HG02759 (cell line): ENCODE results near the gene MYH16.
"Not testable (repeated sequence)": the region's sequence is repeated elsewhere in the genome, so short reads cannot be mapped to it uniquely, and the experiment has no call there.

Experiments used
- ATAC-seq: cut with Tn5 transposase; IDR thresholded peaks from one replicate; pipeline ENCODE4 v1.9.1; 2021; ENCODE audit warnings: mild to moderate bottlenecking, moderate library complexity; ENCODE audit not compliant: unreplicated experiment

Gene MYH16

DNA sequence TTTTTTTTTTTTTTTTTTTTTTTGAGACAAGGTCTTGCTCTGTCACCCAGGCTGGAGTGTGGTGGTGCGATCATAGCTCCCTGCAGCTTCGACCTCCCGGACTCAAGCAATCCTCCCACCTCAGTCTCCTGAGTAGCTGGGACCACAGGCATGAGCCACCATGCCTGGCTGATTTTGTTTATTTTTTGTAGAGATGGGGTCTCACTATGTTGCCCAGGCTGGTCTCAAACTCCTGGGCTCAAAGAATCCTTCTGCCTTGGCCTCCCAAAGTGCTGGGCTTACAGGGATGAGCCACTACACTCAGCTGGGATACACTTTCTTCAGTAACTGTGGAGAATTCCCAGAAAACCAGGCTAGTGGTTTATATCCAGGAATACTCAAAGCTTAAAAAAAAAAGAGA is 78.0 kb downstream of the MYH16 start:
- not testable (repeated sequence) for ATAC-seq

DNA sequence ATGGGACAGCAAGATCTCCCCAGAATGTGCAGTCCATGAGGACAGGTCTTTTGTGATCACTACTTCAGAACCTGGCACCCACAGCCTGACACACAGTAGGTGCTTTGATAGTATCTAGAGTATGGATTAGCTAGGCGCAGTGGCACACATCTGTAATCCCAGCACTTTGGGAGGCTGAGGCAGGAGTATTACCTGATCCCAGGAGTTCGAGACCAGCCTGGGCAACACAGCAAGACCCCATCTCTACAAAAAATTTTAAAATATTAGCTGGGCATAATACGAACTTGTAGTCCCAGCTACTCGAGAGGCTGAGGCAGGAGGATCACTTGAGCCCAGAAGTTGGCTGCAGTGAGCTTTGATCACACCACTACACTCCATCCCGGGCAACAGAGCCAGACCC is 79.6 kb downstream of the MYH16 start:
- no peak for ATAC-seq

DNA sequence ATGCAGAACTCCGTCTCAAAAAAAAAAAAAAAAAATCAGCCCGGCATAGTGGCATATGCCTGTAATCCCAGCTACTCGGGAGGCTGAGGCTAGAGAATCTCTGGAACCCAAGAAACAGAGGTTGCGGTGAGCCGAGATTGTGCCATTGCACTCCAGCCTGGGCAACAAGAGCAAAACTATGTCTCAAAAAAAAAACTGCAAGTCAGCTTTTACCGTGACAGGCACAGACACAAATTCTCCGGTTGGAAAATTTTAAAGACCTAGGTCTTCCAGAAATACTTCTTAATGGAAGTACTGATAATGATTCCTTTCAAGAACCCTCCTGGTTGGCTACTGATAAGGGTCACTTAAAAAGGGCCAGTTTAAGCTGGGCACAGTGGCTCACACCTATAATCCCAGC is 82.5 kb downstream of the MYH16 start:
- no peak for ATAC-seq

DNA sequence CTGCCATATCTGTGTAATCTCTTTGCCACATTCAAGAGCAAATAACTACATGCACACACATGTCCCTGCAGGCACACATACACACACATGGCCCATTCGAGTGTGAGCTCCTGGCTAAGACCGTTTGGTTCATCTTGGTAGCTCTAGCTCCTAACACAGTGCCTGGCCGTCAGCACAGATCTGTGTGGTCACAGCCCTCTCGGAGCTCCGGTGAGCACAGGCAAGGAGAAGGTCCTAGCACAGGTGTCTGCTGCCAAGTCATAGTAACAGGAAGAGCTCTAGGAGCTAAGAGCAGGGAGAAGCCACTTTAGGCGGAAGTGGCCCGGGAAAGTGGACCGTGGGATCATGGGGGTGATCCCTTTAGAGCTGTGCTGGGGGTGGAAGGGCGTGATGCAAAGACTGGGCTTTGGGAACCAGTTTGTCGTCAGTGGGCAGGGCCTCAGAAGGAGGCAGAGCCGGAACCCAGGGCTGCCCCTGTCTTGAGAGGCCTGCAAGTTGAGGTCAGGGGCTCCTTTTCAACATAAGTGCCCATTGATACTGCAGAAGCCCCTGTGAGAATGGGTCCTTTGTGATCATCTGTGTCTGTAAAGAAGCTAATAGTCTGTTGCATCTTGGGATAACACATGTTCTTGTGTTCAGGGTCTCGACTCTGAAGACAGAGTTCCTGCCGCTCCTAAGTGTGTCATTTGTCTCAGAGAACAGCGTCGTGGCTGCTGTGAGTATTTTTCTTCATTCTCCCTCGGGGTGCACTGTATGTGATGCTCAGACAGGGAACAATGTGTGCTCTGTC is 85.3 kb downstream of the MYH16 start:
- no peak for ATAC-seq

DNA sequence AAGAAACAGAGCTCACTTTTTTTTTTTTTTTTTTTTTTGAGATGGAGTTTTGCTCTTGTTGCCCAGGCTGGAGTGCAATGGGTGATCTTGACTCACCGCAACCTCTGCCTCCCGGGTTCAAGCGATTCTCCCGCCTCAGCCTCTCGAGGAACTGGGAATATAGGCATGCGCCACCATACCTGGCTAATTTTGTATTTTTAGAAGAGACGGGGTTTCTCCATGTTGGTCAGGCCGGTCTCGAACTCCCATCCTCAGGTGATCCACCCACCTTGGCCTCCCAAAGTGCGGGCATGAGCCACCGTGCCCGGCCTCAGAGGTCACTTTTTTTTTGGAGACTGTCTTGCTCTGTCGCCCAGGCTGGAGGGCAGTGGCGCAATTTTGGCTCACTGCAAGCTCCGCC is 85.9 kb downstream of the MYH16 start:
- not testable (repeated sequence) for ATAC-seq

DNA sequence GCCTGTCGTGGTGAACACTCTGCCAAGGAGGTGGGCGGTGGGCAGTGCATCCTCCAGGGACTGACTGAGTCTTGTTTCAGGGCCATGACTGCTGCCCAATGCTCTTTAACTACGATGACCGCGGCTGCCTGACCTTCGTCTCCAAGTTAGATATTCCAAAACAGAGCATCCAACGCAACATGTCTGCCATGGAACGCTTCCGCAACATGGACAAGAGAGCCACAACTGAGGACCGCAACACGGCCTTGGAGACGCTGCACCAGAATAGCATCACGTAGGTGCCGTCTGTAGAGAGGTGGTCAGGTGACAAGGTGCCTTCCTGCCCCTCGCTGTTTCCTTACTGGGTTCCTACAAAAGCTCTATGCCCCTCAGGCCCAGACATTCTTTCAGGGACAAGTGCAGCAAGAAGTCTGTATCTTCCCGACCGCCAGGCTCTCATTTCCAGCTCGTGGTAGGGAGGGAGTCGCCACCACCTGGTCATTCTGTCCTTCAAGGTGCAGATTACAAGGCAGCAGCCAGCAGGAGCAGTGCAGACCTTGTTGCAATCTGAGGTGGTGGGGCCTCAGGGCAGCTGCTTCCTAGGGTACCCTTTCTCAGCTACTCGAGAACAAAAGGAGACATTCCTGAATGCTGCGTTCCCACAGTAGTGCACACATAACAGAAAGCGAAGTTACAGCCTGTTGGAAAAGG is 87.0 kb downstream of the MYH16 start:
- no peak for ATAC-seq
